Measurements from ENCODE around the gene PTPRH.

Gene PTPRH

GRCh38 chr19:55248704-55249103 lies 39.4 kb upstream of the PTPRH start:
- no peaks in the 10 kb centered on the region for H3K36me3 ChIP-seq (ENCODE audit: insufficient read depth)
- H3K4me1 ChIP-seq (ENCODE audit: low read depth, poor library complexity, severe bottlenecking), result no peaks in the 10 kb centered on the region
- H2AFZ ChIP-seq (ENCODE audit: low read depth), result no peak overlapping the region
- no peak overlapping the region for H3K4me3 ChIP-seq (IDR thresholded peaks at IDR 0.05; ENCODE audit: insufficient read depth, low read depth, low read length)
- H3K9ac ChIP-seq, result no peak overlapping the region
- no peak for TF ChIP-seq CTCF (conservative IDR thresholded peaks at IDR 0.05; ENCODE audit: low read depth, low read length)
- H3K27ac ChIP-seq, result no peak overlapping the region
- no peak overlapping the region for H3K4me2 ChIP-seq
- H3K27me3 ChIP-seq (ENCODE audit: insufficient read depth, low read depth), result no peaks in the 10 kb centered on the region
- peaks cover 12% of the 10 kb centered on the region; the same call in 1 of the 2 replicates for H4K20me1 ChIP-seq (ENCODE audit: insufficient read depth)
- H3K79me2 ChIP-seq (ENCODE audit: insufficient read depth, low read depth), result peaks cover 60% of the 10 kb centered on the region

GRCh38 chr19:55248166-55248675 lies 38.9 kb upstream of the PTPRH start:
- Histone ChIP-seq H2AFZ (ENCODE audit: low read depth) (no peak overlapping the region), H3K4me1 (ENCODE audit: low read depth, poor library complexity, severe bottlenecking) (no peaks in the 10 kb centered on the region), H3K9ac (no peak overlapping the region), H3K36me3 (ENCODE audit: insufficient read depth) (no peaks in the 10 kb centered on the region), H3K27ac (no peak overlapping the region), H4K20me1 (ENCODE audit: insufficient read depth) (peaks cover 7% of the 10 kb centered on the region; the same call in 1 of the 2 replicates), H3K79me2 (ENCODE audit: insufficient read depth, low read depth) (peaks cover 55% of the 10 kb centered on the region), H3K4me3 (IDR thresholded peaks at IDR 0.05; ENCODE audit: insufficient read depth, low read depth, low read length) (no peak overlapping the region), H3K27me3 (ENCODE audit: insufficient read depth, low read depth) (no peaks in the 10 kb centered on the region), H3K4me2 (no peak overlapping the region)
- no peak for TF ChIP-seq CTCF (conservative IDR thresholded peaks at IDR 0.05; ENCODE audit: low read depth, low read length)

- Histone ChIP-seq H2AFZ (ENCODE audit: low read depth) (no peak overlapping the region), H3K4me2 (no peak overlapping the region), H3K27me3 (ENCODE audit: insufficient read depth, low read depth) (no peaks in the 10 kb centered on the region), H3K4me1 (ENCODE audit: low read depth, poor library complexity, severe bottlenecking) (peaks cover 3% of the 10 kb centered on the region), H3K36me3 (ENCODE audit: insufficient read depth) (no peaks in the 10 kb centered on the region), H3K27ac (no peak overlapping the region), H3K79me2 (ENCODE audit: insufficient read depth, low read depth) (peaks cover 50% of the 10 kb centered on the region), H3K9ac (no peak overlapping the region), H4K20me1 (ENCODE audit: insufficient read depth) (peaks cover 2% of the 10 kb centered on the region; the same call in 1 of the 2 replicates), H3K4me3 (IDR thresholded peaks at IDR 0.05; ENCODE audit: insufficient read depth, low read depth, low read length) (no peak overlapping the region)
- no peak for TF ChIP-seq CTCF (conservative IDR thresholded peaks at IDR 0.05; ENCODE audit: low read depth, low read length)
Measured at GRCh38 chr19:55247621-55248099, 38.4 kb upstream of the PTPRH start.

GRCh38 chr19:55246462-55247451 lies 37.5 kb upstream of the PTPRH start:
- no peak overlapping the region for H3K4me2 ChIP-seq
- H3K27ac ChIP-seq, result no peak overlapping the region
- H3K36me3 ChIP-seq (ENCODE audit: insufficient read depth), result no peaks in the 10 kb centered on the region; the same call in 1 of the 2 replicates
- peaks cover 41% of the 10 kb centered on the region for H3K79me2 ChIP-seq (ENCODE audit: insufficient read depth, low read depth)
- no peak for TF ChIP-seq CTCF (conservative IDR thresholded peaks at IDR 0.05; ENCODE audit: low read depth, low read length)
- H3K4me3 ChIP-seq (IDR thresholded peaks at IDR 0.05; ENCODE audit: insufficient read depth, low read depth, low read length), result no peak overlapping the region
- no peaks in the 10 kb centered on the region; the same call in 1 of the 2 replicates for H4K20me1 ChIP-seq (ENCODE audit: insufficient read depth)
- no peak overlapping the region for H2AFZ ChIP-seq (ENCODE audit: low read depth)
- H3K4me1 ChIP-seq (ENCODE audit: low read depth, poor library complexity, severe bottlenecking), result peaks cover 4% of the 10 kb centered on the region
- H3K9ac ChIP-seq, result no peak overlapping the region
- no peaks in the 10 kb centered on the region for H3K27me3 ChIP-seq (ENCODE audit: insufficient read depth, low read depth)

All from KMS-11 (cell line).